Measurements from ENCODE around the gene LAMA2.

GRCh38 chr6:129558248-129558647 is 675.3 kb downstream of the LAMA2 start:
- TF ChIP-seq EZH2 (IDR thresholded peaks at IDR 0.05) (no peak), POLR2AphosphoS5 (IDR thresholded peaks at IDR 0.05; ENCODE audit: borderline replicate concordance, low read depth, low read length) (no peak)

All from SK-N-MC (cell line).